GM19397 (cell line): ENCODE data around the gene ADAM19.

Experiments used
- ATAC-seq: cut with Tn5 transposase; IDR thresholded peaks from one replicate; pipeline ENCODE4 v1.9.1; 2021; ENCODE audit warnings: mild to moderate bottlenecking, moderate library complexity; ENCODE audit not compliant: unreplicated experiment

The ADAM19 gene

GRCh38 chr5:157468293-157468965, 107.1 kb downstream of the ADAM19 start:
- no peak for ATAC-seq

- ATAC-seq = peak; percentile 56
These were observed 110.9 kb downstream of the ADAM19 start for GRCh38 chr5:157464519-157465171.

- ATAC-seq = no peak
These were observed 111.7 kb downstream of the ADAM19 start for GRCh38 chr5:157463621-157464518.

DNA sequence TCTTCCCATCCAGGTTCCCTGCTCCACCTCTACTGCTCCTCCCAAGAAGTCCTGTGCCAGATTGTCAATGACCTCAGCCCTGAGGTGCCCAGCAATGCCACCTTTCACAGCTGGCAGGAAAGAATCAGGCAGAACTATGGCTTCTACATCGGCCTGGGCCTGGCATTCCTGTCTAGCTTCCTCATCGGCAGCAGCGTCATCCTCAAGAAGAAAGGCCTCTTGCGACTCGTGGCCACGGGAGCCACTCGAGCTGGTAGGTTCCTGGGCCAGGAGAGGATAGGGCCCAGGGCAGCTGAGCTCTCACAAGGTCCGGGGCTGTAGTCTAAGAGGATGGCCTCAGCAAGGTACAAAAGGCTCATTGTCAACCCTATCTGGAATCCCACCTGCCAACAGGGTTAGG, 112.5 kb downstream of the ADAM19 start:
- no peak for ATAC-seq

DNA sequence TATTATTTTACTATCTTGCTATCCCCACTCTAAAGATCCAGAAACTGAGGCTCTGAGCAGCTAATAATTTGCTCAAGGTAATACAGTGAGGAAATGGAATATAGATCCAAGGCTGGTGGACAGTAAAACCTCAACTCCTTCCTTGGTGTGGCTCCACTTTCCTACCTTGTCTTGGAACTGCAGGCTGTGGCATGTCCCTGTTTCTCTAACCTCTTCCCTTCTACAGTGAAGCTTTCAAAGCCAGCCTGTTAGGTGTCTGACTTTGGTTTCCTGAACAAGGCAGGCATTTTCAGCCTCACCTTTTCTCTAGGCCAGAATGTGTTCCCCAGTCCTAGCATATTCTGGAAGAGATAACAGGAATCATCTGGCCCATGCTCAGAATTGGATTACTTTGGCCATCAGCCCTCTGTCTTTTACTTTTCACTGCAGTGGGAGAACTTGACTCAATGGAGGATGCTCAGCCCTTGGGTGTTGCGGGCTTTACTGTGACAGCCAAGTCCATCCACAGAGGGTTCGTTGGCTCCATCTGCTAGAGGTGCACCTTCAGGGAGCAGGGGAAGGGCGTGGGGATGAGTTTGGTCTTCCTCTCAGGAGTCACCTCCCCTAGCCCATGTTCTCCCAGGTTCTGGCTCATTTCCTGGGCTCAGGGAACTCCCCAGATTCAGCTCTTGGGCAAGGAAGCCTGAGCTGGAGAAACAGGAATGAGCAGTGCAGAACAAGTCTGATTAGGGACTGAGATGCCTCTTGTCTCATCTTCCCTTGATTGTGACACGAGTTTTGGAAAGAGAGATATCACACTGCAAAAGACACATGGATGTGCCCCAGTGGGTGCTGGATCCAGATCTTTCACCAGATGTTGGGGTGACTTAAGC, 114.4 kb downstream of the ADAM19 start:
- no peak for ATAC-seq

GRCh38 chr5:157459715-157460599, 115.6 kb downstream of the ADAM19 start, which contains the start of gene NIPAL4:
TSS of gene NIPAL4 (plus strand) at chr5:157460213. CDS start at chr5:157460321, 108 bp downstream.
- ATAC-seq = no peak

DNA sequence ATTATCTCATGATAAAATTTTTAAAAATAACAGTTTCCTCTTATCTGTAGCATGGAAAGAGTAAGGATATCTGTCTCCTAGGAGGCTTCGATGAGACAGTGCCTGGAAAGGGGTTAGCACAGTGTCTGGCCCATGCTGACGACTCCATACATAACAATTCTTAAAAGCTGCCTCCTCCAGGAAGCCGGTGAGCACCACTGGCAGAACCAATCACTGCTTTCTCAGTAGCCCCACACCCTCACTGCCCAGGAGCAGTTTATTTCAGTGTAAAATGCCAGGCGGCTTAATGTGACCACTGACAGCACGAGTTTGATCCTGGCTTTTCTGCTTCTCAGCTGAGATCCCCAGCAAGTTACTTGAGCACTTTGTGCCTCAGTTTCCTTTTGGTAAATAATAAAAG, 116.7 kb downstream of the ADAM19 start:
- no peak for ATAC-seq

- no peak for ATAC-seq
These were observed 118.2 kb downstream of the ADAM19 start for GRCh38 chr5:157457391-157457790.

DNA sequence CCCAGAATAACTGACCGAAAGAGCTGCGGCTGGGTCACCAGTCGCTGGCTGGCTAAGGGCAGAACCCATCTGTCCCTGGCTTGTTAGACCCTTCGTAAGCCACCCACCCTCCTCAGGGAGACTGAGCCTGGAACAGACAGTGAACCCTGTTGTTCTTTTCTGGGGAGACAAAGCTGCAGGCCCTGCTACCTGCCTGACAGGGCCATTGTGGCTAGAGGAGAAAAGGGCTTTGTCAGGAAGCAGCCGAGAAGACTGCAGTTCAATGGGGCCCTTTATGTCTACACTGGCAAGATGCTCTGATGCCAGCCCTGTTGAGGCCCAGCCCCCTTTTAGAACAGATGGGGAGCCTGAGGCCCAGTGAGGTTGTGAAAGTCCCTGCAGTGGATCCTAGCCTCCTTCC, 119.3 kb downstream of the ADAM19 start:
- ATAC-seq = no peak

DNA sequence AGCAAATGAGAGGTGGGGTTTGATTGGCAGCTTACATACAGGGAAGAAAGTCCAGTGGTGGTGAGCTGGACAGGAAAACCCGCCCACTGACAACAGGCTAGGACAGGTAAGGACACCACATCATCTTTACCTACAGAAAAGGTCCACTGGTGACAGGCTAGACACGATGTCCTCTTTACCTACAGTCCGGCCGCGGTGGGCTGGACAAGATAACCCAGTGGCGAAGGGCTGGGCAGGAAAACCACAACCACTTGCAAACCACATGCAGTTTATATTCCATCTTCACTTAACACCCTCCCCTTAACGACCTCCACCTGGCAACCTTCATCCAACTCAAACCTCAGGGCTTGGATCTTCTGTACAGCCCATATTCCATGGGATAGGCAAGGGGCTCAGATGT, 120.5 kb downstream of the ADAM19 start:
- no peak for ATAC-seq

DNA sequence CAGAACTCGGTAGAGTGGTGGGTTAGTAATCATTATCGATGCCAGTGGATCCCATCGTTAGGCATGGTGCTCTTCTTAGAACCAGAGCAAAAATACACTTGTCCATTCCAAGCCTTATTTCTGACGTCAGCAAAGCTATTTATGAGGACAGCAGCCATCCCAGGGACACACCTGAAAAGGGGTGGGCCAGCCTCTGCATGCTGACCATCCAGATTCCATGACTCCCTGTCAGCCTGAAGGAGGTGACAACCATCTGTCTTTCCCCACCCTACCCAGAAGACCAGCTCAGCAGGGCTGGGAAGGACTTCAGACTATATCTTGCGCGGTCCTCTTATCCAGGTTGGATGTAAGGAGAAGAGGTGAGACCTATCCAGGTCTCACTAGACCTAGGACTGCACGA, 121.3 kb downstream of the ADAM19 start:
- ATAC-seq = no peak

GRCh38 chr5:157451806-157452205, 123.8 kb downstream of the ADAM19 start:
- ATAC-seq = no peak

- ATAC-seq = no peak
These were observed 125.6 kb downstream of the ADAM19 start for GRCh38 chr5:157450024-157450423.

- no peak for ATAC-seq
These were observed 126.4 kb downstream of the ADAM19 start for GRCh38 chr5:157449011-157449723.

DNA sequence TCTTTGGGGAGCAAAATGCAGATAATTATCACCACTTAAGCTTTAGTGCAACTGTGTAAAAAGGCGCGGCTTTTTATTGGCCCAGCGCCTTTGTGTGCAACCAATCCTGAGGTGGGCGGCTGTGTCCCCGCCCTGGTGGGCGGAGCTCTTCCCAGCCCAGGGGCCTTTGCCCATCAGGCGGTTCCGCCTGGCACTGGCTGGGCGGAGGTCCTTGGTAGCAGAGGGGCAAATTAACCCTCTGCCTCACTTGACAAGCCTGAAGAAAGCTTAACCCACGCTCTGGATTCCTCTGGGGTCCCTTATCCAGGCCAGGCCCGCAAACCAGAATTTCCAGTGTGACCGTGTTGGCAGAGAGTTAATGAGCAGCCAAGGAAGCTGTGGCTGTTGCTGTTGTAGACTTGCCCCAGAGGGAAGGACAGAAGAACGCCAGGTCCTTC, 128.4 kb downstream of the ADAM19 start:
- no peak for ATAC-seq

GRCh38 chr5:157446412-157446935, 129.1 kb downstream of the ADAM19 start:
- ATAC-seq = no peak

GRCh38 chr5:157445745-157446411, 129.7 kb downstream of the ADAM19 start:
- ATAC-seq = no peak

- no peak for ATAC-seq
These were observed 131.4 kb downstream of the ADAM19 start for GRCh38 chr5:157444224-157444623.
